ENCODE data around the gene BDKRB2.

Gene BDKRB2

DNA sequence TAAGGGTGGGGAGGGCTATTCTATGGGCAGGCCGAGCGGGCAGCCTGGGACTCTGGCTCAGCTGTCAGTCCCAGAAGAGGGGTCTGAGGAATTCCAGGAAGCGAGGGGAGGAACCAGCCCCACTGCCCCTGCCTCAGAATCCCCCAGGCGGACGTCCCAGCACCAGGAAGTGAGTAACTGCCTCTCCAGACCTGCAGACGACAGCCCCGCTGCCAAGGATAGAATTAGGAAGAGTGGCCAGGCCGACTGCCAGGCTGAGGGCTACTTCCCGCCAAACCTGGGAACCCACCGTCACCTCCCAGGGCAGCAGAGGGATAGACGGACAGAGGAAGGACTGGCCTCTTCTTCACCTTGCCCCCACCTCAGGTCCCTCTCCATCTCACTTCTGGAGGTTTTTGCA is 6.7 kb upstream of the BDKRB2 start:
- H3K9me2 ChIP-seq (replicated peaks; ENCODE audit: insufficient read depth, low read length): no peaks in the 10 kb centered on the region
- no peaks in the 10 kb centered on the region for H3K27me3 ChIP-seq (replicated peaks; ENCODE audit: insufficient read depth, low read length)
- H3K9me3 ChIP-seq (replicated peaks; ENCODE audit: insufficient read depth, low read length): no peaks in the 10 kb centered on the region
- no peak overlapping the region for H2AFZ ChIP-seq (ENCODE audit: low read length)
- no peak overlapping the region for H3K4me3 ChIP-seq (ENCODE audit: low read length)
- no peaks in the 10 kb centered on the region for H3F3A ChIP-seq (ENCODE audit: insufficient read depth, low read length)
- H3K4me2 ChIP-seq (ENCODE audit: low read depth, low read length): no peak overlapping the region
- H3K9ac ChIP-seq (ENCODE audit: low read length): no peak overlapping the region
- no peaks in the 10 kb centered on the region for H3K4me1 ChIP-seq (ENCODE audit: low read length)
- H3K36me3 ChIP-seq (replicated peaks; ENCODE audit: insufficient read depth, low read length): no peaks in the 10 kb centered on the region
- H3K79me2 ChIP-seq (ENCODE audit: low read length): no peaks in the 10 kb centered on the region
- no peaks in the 10 kb centered on the region for H4K20me1 ChIP-seq (ENCODE audit: insufficient read depth, low read length)
- TF ChIP-seq EZH2phosphoT487 (IDR thresholded peaks at IDR 0.05; ENCODE audit: low read length) (no peak), EZH2 (optimal IDR thresholded peaks at IDR 0.05; ENCODE audit: low read depth, low read length) (no peak), CTCF (IDR thresholded peaks at IDR 0.05; ENCODE audit: low read length) (no peak)
- no peak overlapping the region for H3K27ac ChIP-seq (ENCODE audit: low read length)
- DNase-seq: no peak

DNA sequence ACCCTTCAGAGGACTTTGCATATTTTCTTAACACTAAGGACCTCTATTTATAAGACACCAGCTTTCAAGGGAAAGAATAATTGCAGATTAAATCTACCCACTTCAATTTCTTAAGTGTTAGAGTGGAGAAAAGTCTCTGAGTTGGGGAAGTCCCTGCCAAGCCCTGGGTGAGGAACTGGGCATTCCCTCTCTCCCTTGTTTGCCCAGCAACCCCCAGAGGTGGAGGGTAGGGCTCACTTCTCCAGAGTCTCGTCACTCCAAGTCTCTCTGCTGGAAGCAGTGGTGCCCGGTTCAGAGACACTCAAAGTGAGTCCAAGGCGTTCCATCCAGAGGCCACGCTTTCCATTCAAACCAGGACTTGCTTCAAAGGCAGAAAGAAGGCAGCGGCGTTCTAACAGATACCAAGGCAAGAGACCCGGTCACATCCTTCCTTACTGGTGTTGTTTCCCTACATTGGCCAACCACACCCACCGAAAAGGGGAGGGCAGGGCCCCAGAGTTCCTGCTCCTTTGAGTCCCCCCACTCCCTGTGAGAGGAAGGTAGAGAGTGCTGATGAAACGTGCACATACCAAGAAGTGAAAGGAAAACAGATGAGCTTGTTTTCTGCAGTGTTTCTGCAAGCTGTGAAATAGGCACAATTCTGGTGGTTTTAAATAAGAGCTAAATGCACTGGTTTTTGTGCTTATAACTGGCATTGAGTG is 6.1 kb upstream of the BDKRB2 start:
- Histone ChIP-seq H3K9me3 (replicated peaks; ENCODE audit: insufficient read depth, low read length) (no peaks in the 10 kb centered on the region), H3K27me3 (replicated peaks; ENCODE audit: insufficient read depth, low read length) (no peaks in the 10 kb centered on the region), H3K9ac (ENCODE audit: low read length) (no peak overlapping the region), H4K20me1 (ENCODE audit: insufficient read depth, low read length) (no peaks in the 10 kb centered on the region), H3F3A (ENCODE audit: insufficient read depth, low read length) (no peaks in the 10 kb centered on the region), H2AFZ (ENCODE audit: low read length) (no peak overlapping the region), H3K27ac (ENCODE audit: low read length) (no peak overlapping the region), H3K9me2 (replicated peaks; ENCODE audit: insufficient read depth, low read length) (no peaks in the 10 kb centered on the region), H3K36me3 (replicated peaks; ENCODE audit: insufficient read depth, low read length) (no peaks in the 10 kb centered on the region), H3K4me1 (ENCODE audit: low read length) (no peaks in the 10 kb centered on the region), H3K79me2 (ENCODE audit: low read length) (no peaks in the 10 kb centered on the region), H3K4me2 (ENCODE audit: low read depth, low read length) (no peak overlapping the region), H3K4me3 (ENCODE audit: low read length) (no peak overlapping the region)
- no peak for DNase-seq
- TF ChIP-seq EZH2phosphoT487 (IDR thresholded peaks at IDR 0.05; ENCODE audit: low read length) (no peak), CTCF (IDR thresholded peaks at IDR 0.05; ENCODE audit: low read length) (no peak), EZH2 (optimal IDR thresholded peaks at IDR 0.05; ENCODE audit: low read depth, low read length) (no peak)

DNA sequence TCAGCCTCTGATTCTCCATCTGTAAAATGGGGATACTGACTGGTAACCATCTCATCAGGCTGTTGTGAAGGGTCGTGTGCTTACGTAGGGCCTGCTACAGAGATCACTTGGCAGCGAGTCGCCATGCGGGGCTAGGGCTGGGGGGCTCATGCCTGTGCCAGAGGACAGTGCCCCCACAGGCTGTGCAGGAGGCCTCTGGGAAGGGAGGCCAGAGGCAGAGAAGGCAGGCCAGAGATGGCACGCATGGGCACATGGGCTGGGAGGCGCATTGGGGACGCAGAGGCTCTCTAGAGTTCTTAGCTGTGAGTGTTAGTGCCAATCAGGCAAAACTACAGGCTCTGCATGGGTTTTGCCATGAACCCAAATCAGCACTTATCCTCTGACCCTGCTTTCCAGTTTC is 3.5 kb upstream of the BDKRB2 start:
- H3K27ac ChIP-seq (ENCODE audit: low read length): no peak overlapping the region
- TF ChIP-seq EZH2 (optimal IDR thresholded peaks at IDR 0.05; ENCODE audit: low read depth, low read length) (no peak), EZH2phosphoT487 (IDR thresholded peaks at IDR 0.05; ENCODE audit: low read length) (no peak), CTCF (IDR thresholded peaks at IDR 0.05; ENCODE audit: low read length) (no peak)
- H3F3A ChIP-seq (ENCODE audit: insufficient read depth, low read length): no peaks in the 10 kb centered on the region
- DNase-seq: no peak
- H3K36me3 ChIP-seq (replicated peaks; ENCODE audit: insufficient read depth, low read length): no peaks in the 10 kb centered on the region
- no peaks in the 10 kb centered on the region for H3K9me2 ChIP-seq (replicated peaks; ENCODE audit: insufficient read depth, low read length)
- H3K4me2 ChIP-seq (ENCODE audit: low read depth, low read length): no peak overlapping the region
- H3K4me3 ChIP-seq (ENCODE audit: low read length): no peak overlapping the region
- H4K20me1 ChIP-seq (ENCODE audit: insufficient read depth, low read length): no peaks in the 10 kb centered on the region
- H3K9ac ChIP-seq (ENCODE audit: low read length): no peak overlapping the region
- H3K4me1 ChIP-seq (ENCODE audit: low read length): no peaks in the 10 kb centered on the region
- no peaks in the 10 kb centered on the region for H3K9me3 ChIP-seq (replicated peaks; ENCODE audit: insufficient read depth, low read length)
- no peaks in the 10 kb centered on the region for H3K79me2 ChIP-seq (ENCODE audit: low read length)
- no peak overlapping the region for H2AFZ ChIP-seq (ENCODE audit: low read length)
- H3K27me3 ChIP-seq (replicated peaks; ENCODE audit: insufficient read depth, low read length): no peaks in the 10 kb centered on the region
